ENCODE measurements around the gene PLEKHM2.

Gene PLEKHM2

GRCh38 chr1:15733726-15734226 is 49.7 kb downstream of the PLEKHM2 start:
- no peak overlapping the region for H3K4me3 ChIP-seq (ENCODE audit: low read depth, low read length)
- H3K27ac ChIP-seq, result no peak overlapping the region
- DNase-seq, result no peak
- no peak for TF ChIP-seq CTCF (IDR thresholded peaks at IDR 0.05; ENCODE audit: low read depth, low read length)
- peaks cover 57% of the 10 kb centered on the region for H3K36me3 ChIP-seq
- no peaks in the 10 kb centered on the region for H3K9me3 ChIP-seq (ENCODE audit: severe bottlenecking)
- no peaks in the 10 kb centered on the region for H3K27me3 ChIP-seq (ENCODE audit: insufficient read depth, low read depth, severe bottlenecking)

- Histone ChIP-seq H3K27me3 (ENCODE audit: insufficient read depth, low read depth, severe bottlenecking) (no peaks in the 10 kb centered on the region), H3K4me3 (ENCODE audit: low read depth, low read length) (no peak overlapping the region), H3K27ac (no peak overlapping the region), H3K36me3 (peaks cover 51% of the 10 kb centered on the region), H3K9me3 (ENCODE audit: severe bottlenecking) (no peaks in the 10 kb centered on the region)
- TF ChIP-seq CTCF (IDR thresholded peaks at IDR 0.05; ENCODE audit: low read depth, low read length), result no peak
- DNase-seq, result no peak
These were observed 50.2 kb downstream of the PLEKHM2 start for GRCh38 chr1:15734296-15734695.

DNA sequence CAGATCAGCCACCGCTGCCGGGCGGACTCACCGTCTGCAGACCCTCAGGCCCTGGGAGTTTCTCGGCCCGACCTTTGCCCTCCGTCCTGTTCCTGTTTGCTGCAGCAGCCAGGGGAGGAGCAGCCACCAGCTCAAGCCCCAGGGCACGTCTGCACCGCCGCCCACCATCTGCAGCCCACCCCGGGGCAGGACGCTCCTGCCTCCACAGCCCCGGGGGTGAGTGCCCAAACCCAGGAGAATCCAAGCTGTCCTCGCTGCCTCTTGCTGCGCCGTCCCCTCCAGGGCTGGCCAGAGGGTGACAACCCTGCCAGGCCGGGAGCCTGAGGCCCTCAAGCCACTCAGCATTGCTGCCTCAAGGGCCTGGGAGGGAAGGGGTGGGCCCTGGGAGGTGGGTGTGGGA is 50.8 kb downstream of the PLEKHM2 start:
- no peak overlapping the region for H3K4me3 ChIP-seq (ENCODE audit: low read depth, low read length)
- H3K36me3 ChIP-seq, result peaks cover 47% of the 10 kb centered on the region
- H3K27ac ChIP-seq, result no peak overlapping the region
- DNase-seq, result no peak
- no peaks in the 10 kb centered on the region for H3K9me3 ChIP-seq (ENCODE audit: severe bottlenecking)
- no peaks in the 10 kb centered on the region for H3K27me3 ChIP-seq (ENCODE audit: insufficient read depth, low read depth, severe bottlenecking)
- no peak for TF ChIP-seq CTCF (IDR thresholded peaks at IDR 0.05; ENCODE audit: low read depth, low read length)

GRCh38 chr1:15735304-15736037 is 51.4 kb downstream of the PLEKHM2 start:
- no peaks in the 10 kb centered on the region for H3K9me3 ChIP-seq (ENCODE audit: severe bottlenecking)
- peaks cover 42% of the 10 kb centered on the region for H3K36me3 ChIP-seq
- DNase-seq, result no peak
- no peak overlapping the region for H3K4me3 ChIP-seq (ENCODE audit: low read depth, low read length)
- no peaks in the 10 kb centered on the region for H3K27me3 ChIP-seq (ENCODE audit: insufficient read depth, low read depth, severe bottlenecking)
- no peak for TF ChIP-seq CTCF (IDR thresholded peaks at IDR 0.05; ENCODE audit: low read depth, low read length)
- peak overlapping the region; percentile 72 for H3K27ac ChIP-seq

GRCh38 chr1:15736038-15736891 is 52.1 kb downstream of the PLEKHM2 start, which contains the start of gene SLC25A34:
Gene SLC25A34 (plus strand): TSS chr1:15736258. CDS start chr1:15736486, 228 bp downstream.
- no peak within 1 kb of the TSS for H3K4me3 ChIP-seq (ENCODE audit: low read depth, low read length)
- peaks cover 36% of the 10 kb centered on the region for H3K36me3 ChIP-seq

More at GRCh38 chr1:15736038-15736891, 52.1 kb downstream of the PLEKHM2 start, which contains the start of gene SLC25A34:
- H3K27ac ChIP-seq, result peak within 1 kb of the TSS; percentile 72
- H3K9me3 ChIP-seq (ENCODE audit: severe bottlenecking), result no peaks in the 10 kb centered on the region
- no peaks in the 10 kb centered on the region for H3K27me3 ChIP-seq (ENCODE audit: insufficient read depth, low read depth, severe bottlenecking)
- TF ChIP-seq CTCF (IDR thresholded peaks at IDR 0.05; ENCODE audit: low read depth, low read length), result peak; percentile 11; the same call in 1 of the 2 replicates
- no peak for DNase-seq
